ENCODE data around the gene GAS7.

The GAS7 gene

GRCh38 chr17:10156599-10156947, 41.8 kb downstream of the GAS7 start:
- Histone ChIP-seq H3K9me3 (ENCODE audit: control insufficient read depth, low read length) (no peaks in the 10 kb centered on the region), H3K4me3 (ENCODE audit: insufficient read depth, low read depth, low read length) (no peak overlapping the region), H3K27ac (ENCODE audit: insufficient read depth, low read depth, low read length, poor library complexity, severe bottlenecking) (no peak overlapping the region), H3K27me3 (ENCODE audit: control insufficient read depth, insufficient read depth, low read length, poor library complexity, severe bottlenecking) (no peaks in the 10 kb centered on the region), H3K4me1 (ENCODE audit: control insufficient read depth, insufficient read depth, low read length) (peaks cover 7% of the 10 kb centered on the region), H3K36me3 (ENCODE audit: control insufficient read depth, insufficient read depth, low read length) (no peaks in the 10 kb centered on the region)
- 79 to 85% methylated on average over 4 of the region's 4 CpGs for whole genome bisulfite sequencing, 2 experiments

- Histone ChIP-seq H3K4me1 (ENCODE audit: control insufficient read depth, insufficient read depth, low read length) (peaks cover 7% of the 10 kb centered on the region), H3K27me3 (ENCODE audit: control insufficient read depth, insufficient read depth, low read length, poor library complexity, severe bottlenecking) (no peaks in the 10 kb centered on the region), H3K27ac (ENCODE audit: insufficient read depth, low read depth, low read length, poor library complexity, severe bottlenecking) (no peak overlapping the region), H3K9me3 (ENCODE audit: control insufficient read depth, low read length) (no peaks in the 10 kb centered on the region), H3K4me3 (ENCODE audit: insufficient read depth, low read depth, low read length) (no peak overlapping the region), H3K36me3 (ENCODE audit: control insufficient read depth, insufficient read depth, low read length) (no peaks in the 10 kb centered on the region)
- 94 to 98% methylated on average over 4 of the region's 4 CpGs for WGBS, 2 experiments
These were observed 42.4 kb downstream of the GAS7 start for GRCh38 chr17:10156077-10156435.

GRCh38 chr17:10155371-10156076, 42.9 kb downstream of the GAS7 start:
- 91 to 94% methylated on average over 7 to 8 of the region's 8 CpGs for WGBS, 2 experiments
- peaks cover 7% of the 10 kb centered on the region for H3K4me1 ChIP-seq (ENCODE audit: control insufficient read depth, insufficient read depth, low read length)

GRCh38 chr17:10151667-10152496, 46.5 kb downstream of the GAS7 start:
- Histone ChIP-seq H3K4me3 (ENCODE audit: insufficient read depth, low read depth, low read length) (no peak overlapping the region), H3K27ac (ENCODE audit: insufficient read depth, low read depth, low read length, poor library complexity, severe bottlenecking) (no peak overlapping the region), H3K36me3 (ENCODE audit: control insufficient read depth, insufficient read depth, low read length) (no peaks in the 10 kb centered on the region), H3K27me3 (ENCODE audit: control insufficient read depth, insufficient read depth, low read length, poor library complexity, severe bottlenecking) (no peaks in the 10 kb centered on the region), H3K4me1 (ENCODE audit: control insufficient read depth, insufficient read depth, low read length) (peaks cover 6% of the 10 kb centered on the region), H3K9me3 (ENCODE audit: control insufficient read depth, low read length) (no peaks in the 10 kb centered on the region)
- 76% methylated on average over 12 of the region's 12 CpGs for WGBS, 2 experiments

More at GRCh38 chr17:10155371-10156076, 42.9 kb downstream of the GAS7 start:
- no peaks in the 10 kb centered on the region for H3K36me3 ChIP-seq (ENCODE audit: control insufficient read depth, insufficient read depth, low read length)
- no peaks in the 10 kb centered on the region for H3K27me3 ChIP-seq (ENCODE audit: control insufficient read depth, insufficient read depth, low read length, poor library complexity, severe bottlenecking)
- H3K4me3 ChIP-seq (ENCODE audit: insufficient read depth, low read depth, low read length) = no peak overlapping the region
- H3K9me3 ChIP-seq (ENCODE audit: control insufficient read depth, low read length) = no peaks in the 10 kb centered on the region
- no peak overlapping the region for H3K27ac ChIP-seq (ENCODE audit: insufficient read depth, low read depth, low read length, poor library complexity, severe bottlenecking)

DNA sequence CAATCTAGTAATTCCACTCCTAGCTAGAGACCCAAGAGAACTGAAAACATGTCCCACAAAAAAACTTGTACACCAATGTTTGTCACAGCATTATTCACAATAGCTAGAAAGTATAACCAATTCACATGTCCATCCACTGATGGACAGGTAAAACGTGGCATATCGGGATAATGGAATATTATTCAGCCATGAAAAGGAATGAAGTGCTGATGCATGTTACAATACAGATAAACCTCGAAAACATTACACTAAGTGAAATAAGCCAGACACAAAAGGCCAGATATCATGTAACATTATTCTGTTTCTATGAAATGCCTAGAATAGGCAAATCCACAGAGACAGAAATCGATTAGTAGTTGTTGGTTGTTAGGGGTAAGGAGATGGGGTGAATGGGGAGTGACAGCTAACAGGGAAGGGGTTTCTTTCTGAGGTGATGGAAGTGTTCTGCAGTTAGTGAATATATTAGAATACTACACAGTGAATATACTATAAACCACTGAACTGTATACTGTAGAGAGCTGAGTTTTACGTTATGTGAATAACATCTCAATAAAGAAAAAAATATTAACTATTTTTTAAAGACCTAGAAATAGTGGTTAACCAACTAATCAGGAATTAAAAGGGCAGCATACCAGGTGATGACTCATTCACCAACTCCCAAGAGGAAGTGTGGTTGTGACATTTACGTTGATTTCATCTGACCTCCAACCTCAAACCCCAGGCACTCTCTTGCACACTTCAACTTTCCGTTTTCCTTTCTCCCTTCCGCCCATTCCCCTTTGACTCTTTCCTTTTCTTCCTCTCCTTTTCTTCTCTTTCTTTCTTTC, 48.6 kb downstream of the GAS7 start:
- H3K4me1 ChIP-seq (ENCODE audit: control insufficient read depth, insufficient read depth, low read length) = no peaks in the 10 kb centered on the region
- no peak overlapping the region for H3K27ac ChIP-seq (ENCODE audit: insufficient read depth, low read depth, low read length, poor library complexity, severe bottlenecking)
- no peaks in the 10 kb centered on the region for H3K9me3 ChIP-seq (ENCODE audit: control insufficient read depth, low read length)
- 74 to 87% methylated on average over 4 to 7 of the region's 8 CpGs for WGBS, 2 experiments
- H3K36me3 ChIP-seq (ENCODE audit: control insufficient read depth, insufficient read depth, low read length) = no peaks in the 10 kb centered on the region
- no peaks in the 10 kb centered on the region for H3K27me3 ChIP-seq (ENCODE audit: control insufficient read depth, insufficient read depth, low read length, poor library complexity, severe bottlenecking)
- H3K4me3 ChIP-seq (ENCODE audit: insufficient read depth, low read depth, low read length) = no peak overlapping the region

- Histone ChIP-seq H3K9me3 (ENCODE audit: control insufficient read depth, low read length) (no peaks in the 10 kb centered on the region), H3K36me3 (ENCODE audit: control insufficient read depth, insufficient read depth, low read length) (no peaks in the 10 kb centered on the region), H3K4me3 (ENCODE audit: insufficient read depth, low read depth, low read length) (no peak overlapping the region), H3K4me1 (ENCODE audit: control insufficient read depth, insufficient read depth, low read length) (no peaks in the 10 kb centered on the region), H3K27ac (ENCODE audit: insufficient read depth, low read depth, low read length, poor library complexity, severe bottlenecking) (no peak overlapping the region), H3K27me3 (ENCODE audit: control insufficient read depth, insufficient read depth, low read length, poor library complexity, severe bottlenecking) (no peaks in the 10 kb centered on the region)
- WGBS, 2 experiments = 90 to 94% methylated on average over 8 of the region's 8 CpGs
These were observed 50.5 kb downstream of the GAS7 start for GRCh38 chr17:10147761-10148415.

DNA sequence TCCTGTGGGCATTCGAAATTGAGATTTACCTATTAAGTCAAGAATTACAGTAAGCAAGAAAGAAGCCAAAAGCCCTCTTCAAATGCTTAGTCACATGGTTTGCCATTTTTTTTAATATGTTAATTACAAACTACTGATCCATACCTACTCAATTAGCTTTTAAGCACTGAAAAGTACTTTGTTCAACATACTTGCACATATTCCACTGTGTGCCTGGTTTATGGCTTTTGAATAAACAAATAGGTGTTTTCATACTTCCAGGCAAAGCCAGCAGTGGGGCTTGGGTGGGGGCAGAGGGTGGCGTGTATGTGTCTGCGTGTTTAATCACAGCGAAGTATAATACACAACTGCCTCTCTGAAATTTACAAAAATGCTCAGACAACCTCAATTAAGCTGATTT, 51.4 kb downstream of the GAS7 start:
- Histone ChIP-seq H3K27ac (ENCODE audit: insufficient read depth, low read depth, low read length, poor library complexity, severe bottlenecking) (no peak overlapping the region), H3K4me1 (ENCODE audit: control insufficient read depth, insufficient read depth, low read length) (no peaks in the 10 kb centered on the region), H3K36me3 (ENCODE audit: control insufficient read depth, insufficient read depth, low read length) (no peaks in the 10 kb centered on the region), H3K27me3 (ENCODE audit: control insufficient read depth, insufficient read depth, low read length, poor library complexity, severe bottlenecking) (no peaks in the 10 kb centered on the region), H3K9me3 (ENCODE audit: control insufficient read depth, low read length) (no peaks in the 10 kb centered on the region), H3K4me3 (ENCODE audit: insufficient read depth, low read depth, low read length) (no peak overlapping the region)
- WGBS, 2 experiments = 96% methylated on average over 4 of the region's 4 CpGs

DNA sequence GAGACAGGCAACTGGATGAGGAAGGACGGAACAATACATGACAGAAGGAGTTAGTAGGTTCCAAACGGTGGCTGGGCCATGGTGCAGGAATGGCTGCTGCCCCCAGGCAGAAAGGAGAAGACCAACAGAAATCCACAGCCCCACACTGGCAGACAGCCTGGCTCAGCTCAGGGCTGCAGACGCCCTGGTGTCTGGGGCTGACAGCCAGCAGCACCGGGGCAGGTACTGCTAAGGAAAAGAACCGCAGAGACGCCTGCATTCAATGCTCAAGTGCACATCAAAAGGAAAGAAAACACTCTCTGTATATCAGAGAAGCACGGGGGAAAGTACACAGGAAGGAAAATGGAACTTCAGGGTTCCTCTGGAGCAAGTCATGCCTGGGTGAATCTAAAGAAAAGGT, 53.4 kb downstream of the GAS7 start:
- H3K4me3 ChIP-seq (ENCODE audit: insufficient read depth, low read depth, low read length) = no peak overlapping the region
- no peaks in the 10 kb centered on the region for H3K4me1 ChIP-seq (ENCODE audit: control insufficient read depth, insufficient read depth, low read length)
- no peaks in the 10 kb centered on the region for H3K9me3 ChIP-seq (ENCODE audit: control insufficient read depth, low read length)
- WGBS, 2 experiments = 79 to 87% methylated on average over 7 of the region's 7 CpGs
- H3K36me3 ChIP-seq (ENCODE audit: control insufficient read depth, insufficient read depth, low read length) = no peaks in the 10 kb centered on the region
- H3K27me3 ChIP-seq (ENCODE audit: control insufficient read depth, insufficient read depth, low read length, poor library complexity, severe bottlenecking) = no peaks in the 10 kb centered on the region
- H3K27ac ChIP-seq (ENCODE audit: insufficient read depth, low read depth, low read length, poor library complexity, severe bottlenecking) = no peak overlapping the region

DNA sequence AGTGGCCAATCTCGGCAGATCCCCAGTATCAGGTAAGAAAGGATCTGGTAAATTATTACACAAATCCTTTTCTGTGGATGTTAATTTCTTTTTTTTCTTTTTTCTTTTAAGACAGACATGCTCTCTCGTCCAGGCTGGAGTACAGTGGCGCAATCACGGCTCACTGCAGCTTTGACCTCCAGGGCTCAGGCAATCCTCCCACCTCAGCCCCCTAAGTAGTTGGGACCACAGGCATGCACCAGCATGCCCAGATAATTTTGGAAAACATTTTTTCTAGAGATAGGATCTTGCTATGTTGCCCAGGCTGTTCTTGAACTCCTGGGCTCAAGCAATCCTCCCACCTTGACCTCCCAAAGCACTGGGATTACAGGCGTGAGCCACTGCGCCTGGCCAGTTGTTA, 54.0 kb downstream of the GAS7 start:
- no peaks in the 10 kb centered on the region for H3K4me1 ChIP-seq (ENCODE audit: control insufficient read depth, insufficient read depth, low read length)
- 93 to 97% methylated on average over 6 of the region's 6 CpGs for WGBS, 2 experiments
- no peaks in the 10 kb centered on the region for H3K36me3 ChIP-seq (ENCODE audit: control insufficient read depth, insufficient read depth, low read length)
- no peak overlapping the region for H3K27ac ChIP-seq (ENCODE audit: insufficient read depth, low read depth, low read length, poor library complexity, severe bottlenecking)
- no peaks in the 10 kb centered on the region for H3K27me3 ChIP-seq (ENCODE audit: control insufficient read depth, insufficient read depth, low read length, poor library complexity, severe bottlenecking)
- no peaks in the 10 kb centered on the region for H3K9me3 ChIP-seq (ENCODE audit: control insufficient read depth, low read length)
- H3K4me3 ChIP-seq (ENCODE audit: insufficient read depth, low read depth, low read length) = no peak overlapping the region
